ENCODE results near the gene GSTT2.
"Not testable (repeated sequence)": the region's sequence is repeated elsewhere in the genome, so short reads cannot be mapped to it uniquely, and the experiment has no call there.

DNA sequence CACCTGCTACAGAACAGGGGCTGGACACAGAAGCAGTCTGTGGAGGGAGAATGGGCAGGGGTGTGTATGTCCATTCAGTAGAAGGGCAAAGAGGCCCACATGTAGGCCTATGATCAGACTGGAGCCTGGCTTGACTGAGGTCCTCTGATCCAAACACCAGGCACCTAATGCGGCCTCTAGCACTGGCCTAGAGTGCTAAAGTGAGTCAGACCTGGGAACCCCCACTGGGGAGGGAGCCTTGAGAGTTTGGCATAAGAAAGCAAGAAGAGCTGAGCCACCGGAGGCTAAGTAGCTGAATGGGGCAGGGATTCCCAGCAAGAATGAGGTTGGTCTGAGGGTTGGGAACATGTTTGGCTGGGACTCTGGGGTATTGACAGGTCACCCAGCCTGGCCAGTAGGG is 28.6 kb upstream of the GSTT2 start:
- TF ChIP-seq, protein P1, sequence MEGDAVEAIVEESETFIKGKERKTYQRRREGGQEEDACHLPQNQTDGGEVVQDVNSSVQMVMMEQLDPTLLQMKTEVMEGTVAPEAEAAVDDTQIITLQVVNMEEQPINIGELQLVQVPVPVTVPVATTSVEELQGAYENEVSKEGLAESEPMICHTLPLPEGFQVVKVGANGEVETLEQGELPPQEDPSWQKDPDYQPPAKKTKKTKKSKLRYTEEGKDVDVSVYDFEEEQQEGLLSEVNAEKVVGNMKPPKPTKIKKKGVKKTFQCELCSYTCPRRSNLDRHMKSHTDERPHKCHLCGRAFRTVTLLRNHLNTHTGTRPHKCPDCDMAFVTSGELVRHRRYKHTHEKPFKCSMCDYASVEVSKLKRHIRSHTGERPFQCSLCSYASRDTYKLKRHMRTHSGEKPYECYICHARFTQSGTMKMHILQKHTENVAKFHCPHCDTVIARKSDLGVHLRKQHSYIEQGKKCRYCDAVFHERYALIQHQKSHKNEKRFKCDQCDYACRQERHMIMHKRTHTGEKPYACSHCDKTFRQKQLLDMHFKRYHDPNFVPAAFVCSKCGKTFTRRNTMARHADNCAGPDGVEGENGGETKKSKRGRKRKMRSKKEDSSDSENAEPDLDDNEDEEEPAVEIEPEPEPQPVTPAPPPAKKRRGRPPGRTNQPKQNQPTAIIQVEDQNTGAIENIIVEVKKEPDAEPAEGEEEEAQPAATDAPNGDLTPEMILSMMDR (optimal IDR thresholded peaks at IDR 0.05 in 1 of 3, IDR thresholded peaks at IDR 0.05 in 1 of 3, conservative IDR thresholded peaks at IDR 0.05 in 1 of 3; ENCODE audit: extremely low read depth in 1 of 3, insufficient read depth in 2 of 3, low read length in 3 of 3) = not testable (repeated sequence)
- TF ChIP-seq EZH2 (IDR thresholded peaks at IDR 0.05; ENCODE audit: low read length) = not testable (repeated sequence)
